Pulmonary artery endothelial cell (primary cell): ENCODE results near the gene TAS1R3. TPM values are rescaled to one million over a fixed set of nuclear protein-coding genes. Genes with fewer than 3 reads are reported as not detected.
A peak's percentile ranks its signal among the peaks of the same experiment; 100 is the strongest.

ENCODE experiments used
- DNase-seq: peaks from one replicate; pipeline ENCODE4 v3.0.0-alpha.2; 2011; ENCODE audit warnings: low read depth, low spot score
- total RNA-seq: library from RNA; depleted of rRNA; stranded (reverse); fragments of >200 nt; gene quantifications from 2 replicates; pipeline ENCODE4 v1.2.3, GENCODE V29; 2014

Gene TAS1R3
- total RNA-seq, 1 donor from 2014 or later, result 0.13 TPM

DNA sequence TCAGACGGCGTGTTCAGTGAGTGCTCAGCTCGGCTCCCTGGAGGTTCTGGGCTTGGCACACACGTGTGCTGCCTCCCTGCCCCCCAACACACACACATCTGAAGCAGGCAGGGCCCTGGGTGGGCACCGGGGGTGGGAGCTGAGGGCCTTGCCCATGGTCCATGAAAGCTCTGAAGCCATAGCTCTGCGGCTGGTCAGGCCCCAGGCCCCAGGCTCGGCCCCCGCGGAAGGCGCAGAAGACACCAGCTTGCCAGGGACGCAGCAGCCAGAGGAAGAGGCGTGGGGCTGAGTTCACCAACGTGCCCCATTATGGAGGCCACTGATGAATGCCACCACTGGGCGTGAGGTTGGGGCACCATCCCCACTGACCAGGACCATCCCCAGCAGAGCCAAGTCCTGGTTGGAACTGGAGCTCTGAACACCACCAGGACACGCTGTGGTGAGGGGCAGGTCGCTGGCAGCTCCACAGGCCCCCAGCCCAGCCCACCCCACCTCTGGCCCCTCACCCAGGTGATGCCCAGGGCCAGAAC lies 39.8 kb downstream of the TAS1R3 start:
- no peak for DNase-seq

DNA sequence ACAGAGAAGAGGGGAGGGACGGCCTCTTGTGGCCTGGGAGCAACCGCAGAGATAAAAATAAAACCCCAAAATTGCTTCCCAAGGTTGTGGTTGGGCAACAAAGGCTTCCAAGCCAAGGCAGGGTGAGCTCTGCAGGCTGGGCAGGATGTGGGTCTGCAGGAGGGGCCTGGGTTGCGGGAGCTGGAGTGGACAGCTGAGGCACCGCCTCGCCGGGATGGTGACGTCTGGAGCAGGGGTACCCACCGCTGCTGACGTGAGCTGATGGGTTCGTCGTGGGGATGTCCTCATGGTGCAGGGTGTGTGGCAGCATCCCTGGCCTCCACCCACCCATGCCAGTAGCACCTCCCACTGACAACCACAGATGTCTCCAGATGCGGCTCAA lies 40.3 kb downstream of the TAS1R3 start:
- no peak for DNase-seq

DNA sequence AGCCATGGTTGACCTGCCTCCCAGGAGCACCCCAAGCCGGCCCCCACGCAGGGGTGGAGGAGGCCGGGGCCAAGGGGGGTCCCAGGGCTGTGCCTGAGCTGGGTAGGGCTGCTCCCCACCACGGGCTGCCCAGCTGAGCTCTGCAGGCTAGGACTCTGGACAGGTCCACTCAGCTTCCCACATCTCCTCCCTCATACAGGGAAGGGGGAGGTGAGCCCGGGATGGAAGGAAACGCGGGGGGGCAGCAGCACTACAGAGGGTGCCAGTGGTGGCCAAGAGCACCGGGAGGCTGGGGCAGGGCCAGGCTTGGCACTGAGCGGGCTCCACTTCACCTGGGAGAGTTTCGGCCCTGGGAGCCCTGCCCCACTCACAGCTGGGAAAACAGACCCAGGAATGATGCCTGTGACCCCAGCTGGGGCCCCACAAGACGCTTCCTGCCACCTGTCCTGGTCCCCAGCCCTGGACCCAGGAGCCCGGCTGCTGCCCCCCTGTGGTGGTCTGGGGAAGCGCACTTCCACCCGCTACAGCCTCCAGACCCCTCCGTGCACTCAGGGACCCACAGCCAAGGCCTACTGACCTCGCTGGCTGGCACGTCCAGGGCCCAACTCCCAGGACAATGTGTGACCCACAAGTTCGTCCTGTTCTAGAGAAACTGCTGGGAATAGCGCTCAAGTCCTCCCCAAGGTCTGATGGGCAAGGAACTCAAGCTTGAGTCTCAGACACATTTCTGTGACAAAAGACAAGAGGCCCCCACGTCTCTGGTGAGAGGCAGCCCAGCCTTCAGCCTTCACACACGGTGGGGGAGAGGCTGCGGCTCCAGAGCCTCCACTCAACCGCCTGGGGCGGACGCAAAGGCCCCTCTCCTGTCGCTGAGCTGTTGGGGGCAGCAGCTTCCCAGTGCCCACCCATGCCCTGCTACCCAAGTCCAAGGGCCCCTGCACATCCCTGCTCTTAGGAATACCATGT lies 40.9 kb downstream of the TAS1R3 start:
- no peak for DNase-seq

- DNase-seq, result no peak
Observed at GRCh38 chr1:1373051-1373814, 42.2 kb downstream of the TAS1R3 start.

- no peak for DNase-seq
Observed at GRCh38 chr1:1373815-1374588, 42.9 kb downstream of the TAS1R3 start.

GRCh38 chr1:1374589-1374928 lies 43.5 kb downstream of the TAS1R3 start:
- no peak for DNase-seq

GRCh38 chr1:1374929-1375662 lies 44.0 kb downstream of the TAS1R3 start, which contains the start of gene AURKAIP1:
TSS of gene AURKAIP1 (minus strand) at chr1:1375207. CDS start at chr1:1374756, 451 bp downstream.
- peak; percentile 99 for DNase-seq

- no peak for DNase-seq
Observed at GRCh38 chr1:1376551-1377226, 45.6 kb downstream of the TAS1R3 start.

GRCh38 chr1:1377540-1378205 lies 46.6 kb downstream of the TAS1R3 start:
- no peak for DNase-seq

- DNase-seq, result no peak
Observed at GRCh38 chr1:1380860-1381259, 49.8 kb downstream of the TAS1R3 start.

DNA sequence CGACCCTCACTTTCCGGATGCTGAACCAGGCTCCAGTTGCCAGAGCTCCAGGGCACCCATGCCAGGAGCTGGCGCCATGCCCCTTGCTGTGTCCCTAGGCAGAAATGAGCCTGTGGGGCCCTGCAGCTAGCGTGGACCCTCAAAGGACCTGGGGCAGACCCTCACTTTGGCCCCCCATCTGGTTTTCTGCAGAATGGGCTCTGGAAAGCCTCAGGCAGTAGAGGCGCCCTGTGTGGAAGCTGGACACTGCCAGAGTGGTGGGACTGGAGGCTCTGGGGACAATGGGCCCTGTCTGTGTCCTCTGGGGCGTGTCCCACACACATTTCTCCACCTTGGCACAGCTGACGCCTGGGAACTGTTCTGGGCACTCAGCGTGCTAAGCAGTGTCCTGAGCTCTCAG lies 50.2 kb downstream of the TAS1R3 start:
- no peak for DNase-seq

Other genes with a start within 250 kb of the TAS1R3 start
- gene C1orf159, start 215.2 kb upstream of the TAS1R3 start, total RNA-seq, result 6.1 and 6.7 TPM in 2 replicates
- not detected in 2 replicates for gene TTLL10, start 157.4 kb upstream of the TAS1R3 start, total RNA-seq
- gene TNFRSF18, start 124.7 kb upstream of the TAS1R3 start, total RNA-seq, result 0.18 TPM in 1 of 2 replicates, not detected in the other
- gene TNFRSF4, start 117.1 kb upstream of the TAS1R3 start, total RNA-seq, result 0.79 and 1.2 TPM in 2 replicates
- gene SDF4, start 99.3 kb upstream of the TAS1R3 start, total RNA-seq, result 116 TPM in 2 replicates
- gene B3GALT6, start 99.0 kb upstream of the TAS1R3 start, total RNA-seq, result 28.9 and 31.5 TPM in 2 replicates
- 0.33 TPM in 1 of 2 replicates, not detected in the other for gene C1QTNF12, start 84.6 kb upstream of the TAS1R3 start, total RNA-seq
- 47.9 and 63.2 TPM in 2 replicates for gene UBE2J2, start 57.4 kb upstream of the TAS1R3 start, total RNA-seq
- gene SCNN1D, start 50.8 kb upstream of the TAS1R3 start, total RNA-seq, result 0.33 and 0.46 TPM in 2 replicates
- gene ACAP3, start 23.4 kb upstream of the TAS1R3 start, total RNA-seq, result 16.2 and 17.4 TPM in 2 replicates
- 18.1 and 19.9 TPM in 2 replicates for gene PUSL1, start 22.7 kb upstream of the TAS1R3 start, total RNA-seq
- 72.4 and 76.0 TPM in 2 replicates for gene INTS11, start 6.6 kb upstream of the TAS1R3 start, total RNA-seq
- 12.3 and 14.0 TPM in 2 replicates for gene CPTP, start 6.5 kb upstream of the TAS1R3 start, total RNA-seq
- 57.5 and 60.5 TPM in 2 replicates for gene DVL1, start 18.1 kb downstream of the TAS1R3 start, total RNA-seq
- gene MXRA8, start 27.3 kb downstream of the TAS1R3 start, total RNA-seq, result 0.99 and 2.2 TPM in 2 replicates
- gene AURKAIP1, start 43.9 kb downstream of the TAS1R3 start, total RNA-seq, result 115 and 129 TPM in 2 replicates
- gene CCNL2, start 68.1 kb downstream of the TAS1R3 start, total RNA-seq, result 96.5 and 105 TPM in 2 replicates
- gene MRPL20, start 76.0 kb downstream of the TAS1R3 start, total RNA-seq, result 116 and 132 TPM in 2 replicates
- gene ANKRD65, start 90.0 kb downstream of the TAS1R3 start, total RNA-seq, result 0.07 and 0.14 TPM in 2 replicates
- gene VWA1, start 104.4 kb downstream of the TAS1R3 start, total RNA-seq, result 1.6 and 1.7 TPM in 2 replicates
- gene ATAD3C, start 118.4 kb downstream of the TAS1R3 start, total RNA-seq, result 0.20 TPM in 1 of 2 replicates, not detected in the other
- gene ATAD3B, start 140.5 kb downstream of the TAS1R3 start, total RNA-seq, result 23.6 and 32.2 TPM in 2 replicates
- 64.1 and 64.7 TPM in 2 replicates for gene ATAD3A, start 180.9 kb downstream of the TAS1R3 start, total RNA-seq
- gene TMEM240, start 209.3 kb downstream of the TAS1R3 start, total RNA-seq, result 2.2 and 3.0 TPM in 2 replicates
- 75.0 and 92.4 TPM in 2 replicates for gene SSU72, start 243.6 kb downstream of the TAS1R3 start, total RNA-seq